NCI-H82 (cell line): ENCODE results near the gene KCTD1.

Source experiments
- DNase-seq: peaks from one replicate; lab custom pipeline; 2025; lab: John Stamatoyannopoulos, UW

KCTD1 gene

GRCh38 chr18:26425148-26425531 is 123.2 kb downstream of the KCTD1 start:
- DNase-seq = no peak

GRCh38 chr18:26424428-26425147 is 123.8 kb downstream of the KCTD1 start:
- no peak for DNase-seq

GRCh38 chr18:26422472-26423162 is 125.7 kb downstream of the KCTD1 start:
- DNase-seq = no peak

DNA sequence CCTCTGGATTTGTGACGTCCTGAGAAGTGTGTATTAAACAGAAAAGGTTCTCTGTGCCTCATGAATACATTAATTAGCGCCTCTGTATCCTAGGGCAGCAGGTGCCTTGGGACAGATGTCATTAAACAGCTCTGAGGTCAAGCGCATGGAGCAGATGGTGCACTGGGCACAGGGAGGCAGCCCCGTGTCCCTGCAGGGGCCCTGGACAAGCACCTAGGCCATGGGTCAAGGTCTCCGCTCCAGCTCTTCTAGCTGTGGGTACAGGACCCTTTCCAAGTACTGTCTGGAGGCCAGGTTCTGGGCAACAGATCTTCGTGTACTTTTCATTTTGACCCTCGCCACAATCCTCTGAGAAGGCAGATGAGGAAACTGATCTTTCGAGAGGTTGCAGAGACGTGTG is 126.4 kb downstream of the KCTD1 start:
- no peak for DNase-seq

DNA sequence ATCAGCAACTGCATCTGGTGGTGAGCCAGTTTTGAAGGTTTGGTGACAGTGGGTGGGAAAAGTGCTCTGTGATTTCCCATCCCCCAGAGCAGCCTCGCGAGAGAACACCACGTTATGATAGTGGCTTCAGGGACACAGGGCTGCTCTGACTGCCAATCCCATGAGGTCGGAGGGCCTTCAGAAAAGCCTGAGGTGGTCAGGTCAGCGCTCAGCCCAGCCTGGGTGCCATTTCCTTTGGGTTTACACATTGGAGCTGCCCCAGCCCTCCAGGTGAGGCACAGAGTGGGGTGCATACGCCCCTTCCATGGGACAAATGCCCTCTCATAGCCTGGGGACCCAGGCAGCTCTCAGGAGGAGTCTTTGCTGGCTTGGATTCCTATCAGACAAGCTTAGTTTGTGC is 126.8 kb downstream of the KCTD1 start:
- no peak for DNase-seq

DNA sequence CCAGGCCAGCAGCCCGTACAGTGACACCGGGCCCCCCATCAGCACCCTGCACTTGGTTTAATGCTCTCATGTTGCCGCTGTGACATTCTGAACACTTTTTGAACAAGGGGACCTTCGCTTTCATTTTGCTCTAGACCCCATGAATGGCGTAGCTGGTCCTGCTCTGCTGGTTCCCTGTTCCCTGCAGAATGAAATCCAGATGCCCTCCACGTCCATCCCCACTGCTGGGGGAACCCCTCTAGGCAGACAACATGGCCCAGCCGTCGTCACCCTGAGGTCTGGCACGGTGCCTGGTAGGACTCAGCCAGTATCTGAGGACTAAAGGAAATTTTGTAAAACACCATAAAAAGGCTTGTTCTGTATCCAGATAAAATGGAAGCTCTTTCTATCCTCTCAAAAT is 128.6 kb downstream of the KCTD1 start:
- no peak for DNase-seq

DNA sequence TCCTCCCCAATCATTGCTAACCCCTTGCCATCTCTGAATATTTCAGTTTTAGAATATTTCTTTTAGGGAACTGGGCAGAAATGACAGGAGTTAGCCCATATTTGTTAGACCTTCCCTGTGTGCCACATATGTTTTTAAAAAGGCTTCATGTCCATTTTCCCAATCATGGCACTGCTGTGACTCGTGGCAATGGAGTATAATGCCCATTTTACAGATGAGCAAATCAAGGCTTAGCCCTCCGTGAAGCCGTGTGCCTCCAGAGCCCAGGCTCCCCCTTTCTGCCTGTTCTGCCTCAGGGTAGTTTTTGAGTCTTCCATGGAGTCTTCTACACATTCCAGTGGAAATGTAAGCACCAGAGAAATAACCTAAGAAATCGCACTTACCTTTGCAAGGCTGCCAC is 130.1 kb downstream of the KCTD1 start:
- DNase-seq = no peak

DNA sequence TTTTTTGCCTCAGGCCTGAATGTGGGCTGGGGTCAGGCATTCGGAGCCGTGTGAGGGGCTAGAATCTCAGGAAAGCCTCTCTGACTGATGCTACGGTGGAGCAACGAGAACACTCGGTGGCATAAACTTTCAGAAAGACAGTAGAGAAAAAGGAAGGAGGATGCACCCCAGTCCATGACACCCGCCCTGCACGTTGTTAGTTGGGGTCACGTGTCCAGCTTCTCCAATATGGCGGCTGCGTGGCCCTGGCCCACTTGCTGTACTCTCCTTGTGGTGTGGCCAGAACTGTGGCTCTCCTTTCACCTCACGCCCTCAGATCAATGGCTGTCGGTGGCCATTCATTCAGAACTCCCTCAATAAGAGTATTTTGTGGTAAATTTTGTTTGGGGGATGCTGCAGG is 131.2 kb downstream of the KCTD1 start:
- DNase-seq = no peak

DNA sequence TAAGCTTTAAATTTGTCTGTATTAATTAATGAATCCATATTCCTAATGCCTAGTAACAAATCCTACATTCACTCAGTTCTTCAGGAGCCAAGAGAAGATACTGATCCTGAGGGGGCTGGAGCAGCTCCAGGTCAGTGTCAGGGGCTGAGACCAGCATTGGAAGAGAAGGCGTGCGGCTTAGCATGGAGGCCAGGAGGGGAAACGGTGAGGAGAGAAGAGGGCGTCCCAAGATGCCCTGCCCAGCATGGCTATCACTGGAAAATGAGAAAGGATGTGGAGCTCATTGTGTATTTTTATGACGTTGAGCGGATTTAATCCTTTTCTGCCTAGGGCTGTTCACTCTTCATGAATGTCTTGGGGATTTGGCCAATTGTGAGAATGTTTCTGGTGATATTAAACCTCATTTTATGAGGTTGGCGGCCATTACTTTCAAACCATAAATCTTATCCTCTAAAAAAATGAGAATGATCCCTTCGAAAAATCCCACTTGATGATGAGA is 131.7 kb downstream of the KCTD1 start:
- DNase-seq = no peak

DNA sequence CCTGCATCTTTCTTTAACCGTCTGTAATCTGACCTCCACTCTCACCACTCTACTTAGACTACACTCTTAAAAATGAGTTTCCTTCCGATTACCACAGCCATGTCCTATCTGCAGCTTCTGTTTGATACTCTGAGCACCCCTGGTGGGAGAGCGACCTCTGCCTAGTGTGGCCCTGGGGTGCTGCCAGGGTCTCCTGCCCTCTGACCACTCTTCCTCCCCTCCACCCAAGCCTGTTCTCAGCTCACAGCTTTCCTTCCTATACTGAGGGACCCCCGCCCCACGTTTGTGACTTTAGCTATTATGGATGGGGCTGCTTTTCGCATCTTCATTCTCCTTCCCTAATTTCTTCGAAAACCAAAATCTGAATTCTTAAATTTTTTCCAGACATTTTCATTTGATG is 132.7 kb downstream of the KCTD1 start:
- no peak for DNase-seq

DNA sequence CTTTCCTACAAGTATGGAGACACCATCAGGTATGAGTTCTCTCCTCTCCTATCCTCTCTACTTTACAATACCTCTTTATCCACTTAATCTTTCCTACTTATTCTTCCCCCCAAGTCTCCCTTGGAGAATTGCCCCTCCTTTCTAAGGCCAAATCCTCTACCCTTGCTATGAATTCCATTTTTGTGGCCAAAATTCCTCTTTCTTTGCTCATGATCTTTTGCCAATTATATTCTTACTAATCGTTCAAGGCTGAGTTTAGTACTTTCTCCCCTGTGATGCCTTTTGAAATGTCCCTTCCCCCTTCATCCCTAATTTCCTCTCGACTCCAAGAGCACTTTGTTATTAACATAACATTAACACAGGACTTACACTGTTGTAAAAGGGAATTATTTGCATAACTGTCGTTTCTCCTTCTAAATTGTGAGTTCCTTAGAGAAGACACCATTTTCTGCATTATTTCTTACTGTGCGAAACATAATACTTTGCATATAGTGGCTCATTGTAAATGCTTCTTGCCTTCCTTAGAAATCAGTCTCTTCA is 133.4 kb downstream of the KCTD1 start:
- no peak for DNase-seq

DNA sequence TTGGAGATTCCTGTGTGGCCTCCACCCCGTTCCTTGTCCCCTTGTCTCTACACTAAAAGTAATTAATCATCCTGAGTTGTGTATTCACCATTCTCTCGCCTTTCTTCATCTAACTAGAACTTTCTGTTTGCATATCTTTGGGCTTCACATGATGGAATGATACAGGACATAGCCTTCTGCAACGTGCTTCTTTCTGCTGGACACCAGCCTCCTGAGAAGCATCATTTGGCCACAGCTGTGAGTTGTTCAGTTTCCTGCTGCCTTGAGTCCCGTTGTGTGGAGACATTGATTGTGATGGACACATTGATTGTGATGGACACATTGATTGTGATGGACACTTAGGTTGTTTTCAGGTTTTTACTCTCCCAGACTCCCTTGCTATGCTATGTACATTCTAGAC is 139.3 kb downstream of the KCTD1 start:
- no peak for DNase-seq

GRCh38 chr18:26407736-26408601 is 140.4 kb downstream of the KCTD1 start:
- no peak for DNase-seq

DNA sequence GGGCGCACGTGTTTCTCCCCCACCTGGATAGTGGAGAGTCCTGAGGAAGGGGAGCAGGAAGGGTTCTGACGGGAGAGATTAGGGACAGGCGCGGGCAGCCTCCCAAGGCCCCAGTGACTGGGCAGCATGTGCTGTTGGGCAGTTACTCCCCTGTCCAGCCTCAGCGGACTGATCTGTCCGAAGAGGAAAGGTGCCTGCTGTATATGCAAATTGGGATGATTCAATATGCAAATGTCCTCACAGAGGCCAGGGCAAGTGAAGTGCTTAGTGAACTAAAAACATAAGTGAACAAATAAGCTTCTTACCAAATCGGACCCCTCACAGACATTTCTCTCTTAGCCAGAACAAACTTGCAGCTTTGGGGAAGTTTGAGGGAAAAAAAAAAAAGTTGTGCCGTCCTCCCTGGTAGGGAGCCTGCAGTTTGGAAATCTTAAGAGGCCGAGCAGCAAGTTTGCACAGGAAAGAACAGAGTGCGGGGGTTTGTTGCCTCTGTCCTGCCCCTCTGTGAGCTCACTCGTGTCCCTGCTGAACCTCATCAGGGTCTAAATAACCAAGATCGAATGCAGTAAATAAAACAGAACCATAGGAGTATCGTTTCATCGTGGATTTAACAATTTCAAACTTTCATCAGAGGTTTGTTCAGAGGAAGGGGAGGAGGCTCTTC is 141.4 kb downstream of the KCTD1 start:
- DNase-seq = no peak

GRCh38 chr18:26406324-26406723 is 142.0 kb downstream of the KCTD1 start:
- DNase-seq = no peak

DNA sequence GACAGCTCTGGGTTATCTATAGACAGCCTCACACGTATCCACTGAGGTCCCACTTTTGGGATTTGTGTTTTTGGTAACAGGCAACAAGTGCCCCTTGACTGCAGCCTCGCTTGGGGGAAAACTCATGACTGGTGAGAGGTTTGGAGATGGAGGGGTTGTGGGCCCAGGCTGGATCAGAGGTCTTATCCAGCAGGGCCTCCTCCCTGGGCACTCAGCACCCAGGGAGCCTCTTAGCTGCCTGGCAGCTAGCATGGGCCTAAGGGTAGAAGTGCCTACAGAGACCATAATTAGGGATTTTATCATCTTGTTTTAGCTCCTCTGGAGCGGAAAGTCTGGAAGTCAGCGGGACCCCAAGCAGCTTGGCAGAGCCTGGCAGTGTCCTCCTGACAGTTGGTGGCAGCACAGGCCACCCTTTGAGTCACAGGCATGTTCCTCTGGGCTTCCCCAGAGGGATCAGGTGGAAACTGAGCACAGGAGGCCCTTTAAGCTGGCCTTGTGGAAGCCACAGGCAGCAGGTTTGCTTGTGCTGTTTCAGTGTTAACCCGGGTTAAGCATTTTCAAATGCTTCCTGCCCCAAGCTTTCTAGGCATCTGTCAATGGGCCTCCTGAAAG is 143.1 kb downstream of the KCTD1 start:
- DNase-seq = peak; percentile 70
